H9 (cell line): ENCODE data around the gene CDH26. TPM values are rescaled to one million over a fixed set of nuclear protein-coding genes. Genes with fewer than 3 reads are reported as not detected.

Experiments used
- DNase-seq: peaks from one replicate; pipeline ENCODE4 v3.0.0-alpha.2; 2017
- H2AFZ ChIP-seq: one replicate; pipeline ENCODE4 v1.6.1; 2013; ENCODE audit warnings: mild to moderate bottlenecking, low read length, control low read depth, moderate library complexity
- H2AK5ac ChIP-seq: 2 replicates; pipeline ENCODE4 v1.6.1; 2013; ENCODE audit warnings: low read length, control low read depth, mixed read lengths; ENCODE audit not compliant: insufficient read length
- H2BK120ac ChIP-seq: one replicate; pipeline ENCODE4 v1.6.1; 2013; ENCODE audit warnings: low read depth, mild to moderate bottlenecking, low read length, control low read depth, inconsistent platforms; ENCODE audit not compliant: poor library complexity, severe bottlenecking
- H2BK12ac ChIP-seq: 2 replicates; pipeline ENCODE4 v1.6.1; 2013; ENCODE audit warnings: low read length, control low read depth, mixed read lengths, low read depth; ENCODE audit not compliant: insufficient read length
- H2BK15ac ChIP-seq: 2 replicates; pipeline ENCODE4 v1.6.1; 2013; ENCODE audit warnings: low read depth, low read length, control low read depth
- H2BK20ac ChIP-seq: one replicate; pipeline ENCODE4 v1.6.1; 2013; ENCODE audit warnings: low read depth, mild to moderate bottlenecking, low read length, control low read depth, inconsistent platforms; ENCODE audit not compliant: poor library complexity, severe bottlenecking
- H2BK5ac ChIP-seq: 2 replicates; pipeline ENCODE4 v1.6.1; 2013; ENCODE audit warnings: low read length, control low read depth, mixed read lengths; ENCODE audit not compliant: insufficient read length
- H3K14ac ChIP-seq: 2 replicates; pipeline ENCODE4 v1.6.1; 2013; ENCODE audit warnings: low read length, control low read depth; ENCODE audit not compliant: insufficient read depth
- H3K18ac ChIP-seq: 2 replicates; pipeline ENCODE4 v1.6.1; 2013; ENCODE audit warnings: low read depth, mild to moderate bottlenecking, mixed read lengths, low read length, control low read depth; ENCODE audit not compliant: insufficient read length
- H3K23ac ChIP-seq: 2 replicates; pipeline ENCODE4 v1.6.1; 2013; ENCODE audit warnings: low read length, control low read depth, mixed read lengths, low read depth; ENCODE audit not compliant: insufficient read length
- H3K23me2 ChIP-seq: 2 replicates; pipeline ENCODE4 v1.6.1; 2013; ENCODE audit warnings: low read depth, mild to moderate bottlenecking, mixed read lengths, low read length, control low read depth; ENCODE audit not compliant: insufficient read length, poor library complexity, severe bottlenecking
- H3K27ac ChIP-seq: 2 replicates; pipeline ENCODE4 v1.5.1; 2013; ENCODE audit warnings: low read length, control low read depth, mixed read lengths, low read depth; ENCODE audit not compliant: insufficient read length
- H3K27me3 ChIP-seq: 2 replicates; pipeline ENCODE4 v1.6.1; 2013; ENCODE audit warnings: low read length, control low read depth, inconsistent platforms; ENCODE audit not compliant: insufficient read depth
- H3K4ac ChIP-seq: 2 replicates; pipeline ENCODE4 v1.6.1; 2013; ENCODE audit warnings: low read depth, mild to moderate bottlenecking, control low read depth, inconsistent platforms, low read length, moderate library complexity
- H3K4me1 ChIP-seq: 2 replicates; pipeline ENCODE4 v1.6.1; 2013; ENCODE audit warnings: low read length, control low read depth, inconsistent platforms; ENCODE audit not compliant: insufficient read depth
- H3K4me2 ChIP-seq: 2 replicates; pipeline ENCODE4 v1.6.1; 2013; ENCODE audit warnings: low read length, control low read depth, mixed read lengths; ENCODE audit not compliant: insufficient read length, insufficient read depth
- H3K56ac ChIP-seq: 2 replicates; pipeline ENCODE4 v1.6.1; 2013; ENCODE audit warnings: low read depth, mild to moderate bottlenecking, mixed read lengths, low read length, control low read depth; ENCODE audit not compliant: insufficient read length
- H3K79me1 ChIP-seq: 2 replicates; pipeline ENCODE4 v1.6.1; 2013; ENCODE audit warnings: low read depth, mild to moderate bottlenecking, moderate library complexity, low read length, control low read depth, inconsistent platforms; ENCODE audit not compliant: insufficient read depth, poor library complexity, severe bottlenecking
- H3K79me2 ChIP-seq: 2 replicates; pipeline ENCODE4 v1.6.1; 2013; ENCODE audit warnings: low read length, control low read depth, inconsistent platforms; ENCODE audit not compliant: insufficient read depth
- H3K9ac ChIP-seq: 2 replicates; pipeline ENCODE4 v1.6.1; 2013; ENCODE audit warnings: low read length, control low read depth, mixed read lengths; ENCODE audit not compliant: insufficient read length; ENCODE audit errors: extremely low read depth
- H3K9me3 ChIP-seq: one replicate; pipeline ENCODE4 v1.6.1; 2013; ENCODE audit warnings: low read depth, low read length, inconsistent platforms; ENCODE audit not compliant: control insufficient read depth
- H3T11ph ChIP-seq: one replicate; pipeline ENCODE4 v1.6.1; 2013; ENCODE audit warnings: mild to moderate bottlenecking, low read length, control low read depth, inconsistent platforms
- H4K20me1 ChIP-seq: one replicate; pipeline ENCODE4 v1.6.1; 2013; ENCODE audit not compliant: control insufficient read depth, insufficient read length, insufficient read depth
- H4K5ac ChIP-seq: 2 replicates; pipeline ENCODE4 v1.6.1; 2013; ENCODE audit warnings: low read depth, mild to moderate bottlenecking, mixed read lengths, low read length, control low read depth; ENCODE audit not compliant: insufficient read length
- H4K8ac ChIP-seq: replicated peaks from 2 replicates; pipeline ENCODE4 v1.6.1; 2013; ENCODE audit warnings: low read length, control low read depth, mixed read lengths, low read depth; ENCODE audit not compliant: insufficient read length
- H4K91ac ChIP-seq: 2 replicates; pipeline ENCODE4 v1.6.1; 2013; ENCODE audit warnings: low read depth, mild to moderate bottlenecking, moderate library complexity, mixed read lengths, low read length, control low read depth; ENCODE audit not compliant: insufficient read length
- H3K27ac Mint-ChIP-seq, 3 experiments: 2 replicates in 2 of 3; 3 replicates in 1 of 3; pipeline ENCODE4 v1.8.0; 2020 to 2021; ENCODE audit warnings: mixed read lengths in 3 of 3, mild to moderate bottlenecking in 1 of 3, moderate library complexity in 1 of 3
- H3K27me3 Mint-ChIP-seq: 2 replicates; pipeline ENCODE4 v1.8.0; 2021; ENCODE audit warnings: low read depth, mild to moderate bottlenecking, moderate library complexity, mixed read lengths
- H3K36me3 Mint-ChIP-seq, 3 experiments: 2 replicates in 2 of 3; 3 replicates in 1 of 3; pipeline ENCODE4 v1.8.0; 2020 to 2021; ENCODE audit warnings: low read depth in 3 of 3, mixed read lengths in 3 of 3; ENCODE audit not compliant: insufficient read depth in 1 of 3
- H3K4me1 Mint-ChIP-seq, 2 experiments: 2 replicates each; pipeline ENCODE4 v1.8.0; 2020; ENCODE audit warnings: mixed read lengths in 2 of 2
- H3K4me3 Mint-ChIP-seq, 2 experiments: 2 replicates in 1 of 2; 3 replicates in 1 of 2; pipeline ENCODE4 v1.8.0; 2020 to 2021; ENCODE audit warnings: mild to moderate bottlenecking in 2 of 2, mixed read lengths in 2 of 2, moderate library complexity in 1 of 2
- H3K9me3 Mint-ChIP-seq, 2 experiments: 2 replicates in 1 of 2; 3 replicates in 1 of 2; pipeline ENCODE4 v1.8.0; 2020; ENCODE audit warnings: mild to moderate bottlenecking in 2 of 2, mixed read lengths in 2 of 2, moderate library complexity in 1 of 2
- CTCF ChIP-seq: fragments of 200-600 bp; sonication (generic); conservative IDR thresholded peaks from 3 replicates; pipeline ENCODE4 v1.8.0; 2021; ENCODE audit warnings: antibody characterized with exemption, mild to moderate bottlenecking
- WGBS: extraction: QIAGEN DNeasy Blood & Tissue Kit; methylation state at CpG from one replicate; pipeline ENCODE4 v1.1.7; 2013; ENCODE audit warnings: missing lambda C conversion rate, low lambda C conversion rate, mixed read lengths; ENCODE audit not compliant: insufficient read length; ENCODE audit errors: extremely low coverage; 5-methylcytosine and 5-hydroxymethylcytosine counted together
- total RNA-seq: library from RNA; stranded (reverse); gene quantifications from 2 replicates; pipeline ENCODE4 v1.2.1, GENCODE V29; 2021

CDH26 gene
- total RNA-seq, 1 experiment from 2014 or later, result 0.79 TPM

- Histone ChIP-seq H3T11ph (no peak overlapping the region), H4K8ac (no peak overlapping the region), H3K4me2 (no peak overlapping the region), H2BK120ac (no peak overlapping the region), H3K27ac (no peak overlapping the region), H4K20me1 (no peaks in the 10 kb centered on the region), H2AFZ (no peak overlapping the region), H3K9ac (no peak overlapping the region), H2BK15ac (no peak overlapping the region), H3K18ac (no peak overlapping the region), H3K14ac (no peak overlapping the region), H2BK5ac (no peak overlapping the region), H4K91ac (no peak overlapping the region), H3K79me1 (no peaks in the 10 kb centered on the region), H3K79me2 (no peaks in the 10 kb centered on the region), H3K9me3 (no peaks in the 10 kb centered on the region), H3K4me1 (no peaks in the 10 kb centered on the region), H3K23ac (no peak overlapping the region), H3K4ac (no peak overlapping the region), H3K27me3 (no peaks in the 10 kb centered on the region), H2BK12ac (no peak overlapping the region), H4K5ac (no peak overlapping the region), H3K56ac (no peak overlapping the region), H2AK5ac (no peak overlapping the region), H3K23me2 (no peaks in the 10 kb centered on the region), H2BK20ac (no peak overlapping the region)
- Mint-ChIP-seq H3K4me1 (peaks cover 0 to 2% of the 10 kb centered on the region in 2 experiments; a peak in 1 of 4 replicates), H3K27me3 (peaks cover 4% of the 10 kb centered on the region), H3K27ac (no peak overlapping the region), H3K9me3 (no peaks in the 10 kb centered on the region), H3K36me3 (no peaks in the 10 kb centered on the region; a peak in 1 of 7 replicates), H3K4me3 (no peak overlapping the region)
- TF ChIP-seq CTCF, result peak; percentile 77
- no CpG with 5 or more reads among the region's 13 CpGs for WGBS
- peak; percentile 78 for DNase-seq
Observed at GRCh38 chr20:60050193-60050947, 92.1 kb downstream of the CDH26 start.
